Fibroblast of lung (primary cell): Measurements from ENCODE around the gene CCDC127. TPM values are rescaled to one million over a fixed set of nuclear protein-coding genes. Genes with fewer than 3 reads are reported as not detected.
"Not testable (repeated sequence)": the region's sequence is repeated elsewhere in the genome, so short reads cannot be mapped to it uniquely, and the experiment has no call there.

ENCODE experiments used
- DNase-seq, 2 donors: peaks; one replicate each; pipeline versions ENCODE4 v3.0.0 to v3.0.0-alpha.2; 2010; ENCODE audit warnings: low read depth in 2 of 2
- H2AFZ ChIP-seq: 2 replicates; pipeline ENCODE4 v1.5.1; 2012; ENCODE audit warnings: low read length, control low read depth, inconsistent platforms
- H3K27ac ChIP-seq: 2 replicates; pipeline ENCODE4 v1.5.1; 2011; ENCODE audit warnings: low read length, control low read depth; ENCODE audit not compliant: insufficient read depth
- H3K27me3 ChIP-seq: 2 replicates; pipeline ENCODE4 v1.5.1; 2011; ENCODE audit warnings: mild to moderate bottlenecking, low read length; ENCODE audit not compliant: control insufficient read depth, insufficient read depth
- H3K36me3 ChIP-seq: 2 replicates; pipeline ENCODE4 v1.5.1; 2011; ENCODE audit warnings: low read length; ENCODE audit not compliant: control insufficient read depth, insufficient read depth
- H3K4me1 ChIP-seq: 2 replicates; pipeline ENCODE4 v1.5.1; 2011; ENCODE audit warnings: low read length; ENCODE audit not compliant: control insufficient read depth, insufficient read depth; ENCODE audit errors: extremely low read depth
- H3K4me2 ChIP-seq: 2 replicates; pipeline ENCODE4 v1.5.1; 2011; ENCODE audit warnings: low read length, control low read depth; ENCODE audit not compliant: insufficient read depth; ENCODE audit errors: extremely low read depth
- H3K4me3 ChIP-seq, 4 experiments: fragments of 200-600 bp in 1 of 4; sonication (generic) in 1 of 4; replicated peaks in 1 of 4; 2 replicates each; pipeline ENCODE4 v1.5.1; 2011 to 2016; ENCODE audit warnings: low read length in 4 of 4, low read depth in 3 of 4, mild to moderate bottlenecking in 3 of 4, control low read depth in 2 of 4, inconsistent platforms in 1 of 4, mixed read lengths in 1 of 4; ENCODE audit not compliant: insufficient read depth in 1 of 4; ENCODE audit errors: control extremely low read depth in 1 of 4
- H3K79me2 ChIP-seq: 2 replicates; pipeline ENCODE4 v1.5.1; 2012; ENCODE audit warnings: mild to moderate bottlenecking, low read length, inconsistent platforms; ENCODE audit not compliant: control insufficient read depth, insufficient read depth
- H3K9ac ChIP-seq: 2 replicates; pipeline ENCODE4 v1.5.1; 2011; ENCODE audit warnings: mild to moderate bottlenecking, low read length, control low read depth; ENCODE audit not compliant: insufficient read depth
- H3K9me3 ChIP-seq: 2 replicates; pipeline ENCODE4 v1.5.1; 2012; ENCODE audit warnings: low read depth, low read length; ENCODE audit not compliant: control insufficient read depth, insufficient read depth
- H4K20me1 ChIP-seq: 2 replicates; pipeline ENCODE4 v1.5.1; 2011; ENCODE audit warnings: low read length; ENCODE audit not compliant: control insufficient read depth, insufficient read depth; ENCODE audit errors: extremely low read depth
- CTCF ChIP-seq, 2 donors: IDR thresholded peaks in 1 of 2; conservative IDR thresholded peaks in 1 of 2; 1 replicate in 1 of 2; 2 replicates in 1 of 2; pipeline ENCODE4 v1.5.1; 2011 to 2012; ENCODE audit warnings: low read length in 2 of 2, control low read depth in 1 of 2, inconsistent platforms in 1 of 2, low read depth in 1 of 2, mild to moderate bottlenecking in 1 of 2
- EZH2 ChIP-seq: IDR thresholded peaks from 2 replicates; pipeline ENCODE4 v1.5.1; 2012; ENCODE audit warnings: low read length, control low read depth, mild to moderate bottlenecking; ENCODE audit errors: missing control alignments
- polyA plus RNA-seq, 2 donors: library from polyadenylated mRNA; depleted of rRNA in 1 of 2; stranded (reverse) in 1 of 2; unstranded in 1 of 2; fragments of >200 nt; gene quantifications; 2 replicates each; pipeline ENCODE4 v1.2.1, GENCODE V29; 2011 to 2012; ENCODE audit warnings: missing spikeins in 1 of 2
- total RNA-seq: library from RNA; depleted of rRNA; stranded (reverse); fragments of >200 nt; gene quantifications from 2 replicates; pipeline ENCODE4 v1.2.1, GENCODE V29; 2014

Gene CCDC127
- total and polyA plus RNA-seq, 2 donors (not counting 1 experiment from before 2014, with no cell fraction given): 4.8 to 5.6 TPM

GRCh38 chr5:223791-224190, 5.8 kb upstream of the CCDC127 start:
- no peak overlapping the region for H3K4me2 ChIP-seq
- no peak overlapping the region for H3K27ac ChIP-seq
- H2AFZ ChIP-seq: no peak overlapping the region
- peaks cover 54% of the 10 kb centered on the region for H3K79me2 ChIP-seq
- H4K20me1 ChIP-seq: peaks cover 4% of the 10 kb centered on the region
- no peak overlapping the region for H3K4me3 ChIP-seq
- peaks cover 12% of the 10 kb centered on the region for H3K36me3 ChIP-seq
- peaks cover 6% of the 10 kb centered on the region for H3K4me1 ChIP-seq
- no peak for DNase-seq
- H3K9me3 ChIP-seq: no peaks in the 10 kb centered on the region
- TF ChIP-seq EZH2 (no peak), CTCF (conservative IDR thresholded peaks at IDR 0.05 in 1 of 2, IDR thresholded peaks at IDR 0.05 in 1 of 2; ENCODE audit: low read depth in 1 of 2, low read length in 2 of 2) (no peak)
- H3K9ac ChIP-seq: no peak overlapping the region
- H3K27me3 ChIP-seq: no peaks in the 10 kb centered on the region

- H4K20me1 ChIP-seq, H3K9me3 ChIP-seq, H3K4me1 ChIP-seq, H3K27ac ChIP-seq, H3K9ac ChIP-seq, H3K4me3 ChIP-seq, H2AFZ ChIP-seq, H3K27me3 ChIP-seq: not testable (repeated sequence)
- peak in 1 of 2 donors; percentile 11 for DNase-seq
- H3K4me2 ChIP-seq: peak overlapping the region; percentile 61
- H3K36me3 ChIP-seq: peaks cover 12% of the 10 kb centered on the region
- H3K79me2 ChIP-seq: peaks cover 60% of the 10 kb centered on the region
Measured at GRCh38 chr5:222951-223715, 5.2 kb upstream of the CCDC127 start.

- Histone ChIP-seq H3K4me2 (peak overlapping the region; percentile 99), H3K27me3 (no peaks in the 10 kb centered on the region), H3K27ac (peak overlapping the region; percentile 82), H3K9ac (peak overlapping the region; percentile 4), H3K4me1 (peaks cover 6% of the 10 kb centered on the region), H3K36me3 (peaks cover 3% of the 10 kb centered on the region), H4K20me1 (peaks cover 4% of the 10 kb centered on the region), H3K9me3 (no peaks in the 10 kb centered on the region), H2AFZ (no peak overlapping the region), H3K4me3 (peak overlapping the region; percentile 75 to 93 (median 88)), H3K79me2 (peaks cover 63% of the 10 kb centered on the region)
- no peak for DNase-seq
- TF ChIP-seq EZH2: no peak
- TF ChIP-seq CTCF (conservative IDR thresholded peaks at IDR 0.05 in 1 of 2, IDR thresholded peaks at IDR 0.05 in 1 of 2; ENCODE audit: low read depth in 1 of 2, low read length in 2 of 2): no peak
Measured at GRCh38 chr5:219991-220390, 2.0 kb upstream of the CCDC127 start.
